HepG2 (cell line): Measurements from ENCODE around the gene NPC1.

Source experiments
- ARNT ChIP-seq: fragments of 450-650 bp; IDR thresholded peaks from 2 replicates; pipeline ENCODE4 v1.6.1; 2017
- CTCF ChIP-seq: sonication (generic); formaldehyde crosslinking; IDR thresholded peaks from 2 replicates; pipeline ENCODE4 v1.5.0; 2020; ENCODE audit warnings: mild to moderate bottlenecking, missing genetic modification reagents, moderate library complexity
- GZF1 ChIP-seq: sonication (generic); formaldehyde crosslinking; IDR thresholded peaks from 2 replicates; pipeline ENCODE4 v1.5.1; 2020; ENCODE audit warnings: mild to moderate bottlenecking, missing genetic modification reagents
- ZNF432 ChIP-seq: sonication (generic); formaldehyde crosslinking; IDR thresholded peaks from 2 replicates; pipeline ENCODE4 v1.5.0; 2020; ENCODE audit warnings: missing genetic modification reagents, mild to moderate bottlenecking, borderline replicate concordance

- TF ChIP-seq CTCF (no peak), GZF1 (CRISPR knock-in tag) (no peak), ARNT (no peak), ZNF432 (CRISPR knock-in tag) (no peak)
Observed at GRCh38 chr18:23547306-23547705, 39.0 kb downstream of the NPC1 start.
